Ureter (tissue), 1 donor: ENCODE results near the gene LUC7L3. TPM values are rescaled to one million over a fixed set of nuclear protein-coding genes. Genes with fewer than 3 reads are reported as not detected.

Experiments
- DNase-seq: peaks from one replicate; pipeline ENCODE4 v3.0.0-alpha.2; 2020; ENCODE audit warnings: low spot score
- total RNA-seq: library from RNA; stranded (reverse); gene quantifications from one replicate; pipeline ENCODE4 v1.2.4, GENCODE V29; 2023
- donor health status: DM: yes; HTN: yes; CAD: no.

Gene LUC7L3
- total RNA-seq, 1 donor from 2014 or later: 113 TPM

DNA sequence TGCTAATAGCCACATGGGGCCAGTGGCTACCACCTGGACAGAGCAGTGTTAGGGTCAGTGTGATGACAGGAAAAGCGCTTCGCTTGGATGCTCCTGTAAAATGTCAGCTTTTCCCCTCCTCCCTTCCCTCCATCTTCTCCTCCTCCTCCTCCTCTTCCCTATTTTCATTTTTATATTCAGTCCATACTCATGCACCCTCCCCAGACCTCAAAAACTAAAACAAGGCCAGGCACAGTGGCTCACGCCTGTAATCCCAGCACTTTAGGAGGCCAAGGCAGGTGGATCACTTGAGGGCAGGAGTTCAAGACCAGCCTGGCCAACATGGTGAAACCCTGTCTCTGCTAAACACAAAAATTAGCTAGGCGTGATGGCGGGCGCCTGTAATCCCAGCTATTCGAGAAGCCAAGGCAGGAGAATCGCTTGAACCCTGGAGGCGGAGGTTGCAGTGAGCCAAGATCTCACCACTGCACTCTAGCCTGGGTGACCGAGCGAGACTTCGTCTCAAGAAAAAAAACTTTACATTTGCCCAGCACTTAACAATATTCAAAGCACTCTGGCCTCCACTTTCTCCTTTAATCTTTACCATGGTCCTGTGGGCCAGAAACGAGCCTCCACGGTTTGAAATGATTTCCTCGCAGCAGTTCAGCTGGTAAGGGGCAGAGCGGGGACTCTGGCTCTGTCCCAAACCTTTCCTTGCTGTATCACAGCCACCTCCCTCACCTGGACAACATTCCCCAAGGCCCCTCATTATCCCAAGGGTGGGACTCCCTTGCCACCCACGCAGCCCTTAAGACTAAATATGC, 33.5 kb upstream of the LUC7L3 start:
- no peak for DNase-seq

DNA sequence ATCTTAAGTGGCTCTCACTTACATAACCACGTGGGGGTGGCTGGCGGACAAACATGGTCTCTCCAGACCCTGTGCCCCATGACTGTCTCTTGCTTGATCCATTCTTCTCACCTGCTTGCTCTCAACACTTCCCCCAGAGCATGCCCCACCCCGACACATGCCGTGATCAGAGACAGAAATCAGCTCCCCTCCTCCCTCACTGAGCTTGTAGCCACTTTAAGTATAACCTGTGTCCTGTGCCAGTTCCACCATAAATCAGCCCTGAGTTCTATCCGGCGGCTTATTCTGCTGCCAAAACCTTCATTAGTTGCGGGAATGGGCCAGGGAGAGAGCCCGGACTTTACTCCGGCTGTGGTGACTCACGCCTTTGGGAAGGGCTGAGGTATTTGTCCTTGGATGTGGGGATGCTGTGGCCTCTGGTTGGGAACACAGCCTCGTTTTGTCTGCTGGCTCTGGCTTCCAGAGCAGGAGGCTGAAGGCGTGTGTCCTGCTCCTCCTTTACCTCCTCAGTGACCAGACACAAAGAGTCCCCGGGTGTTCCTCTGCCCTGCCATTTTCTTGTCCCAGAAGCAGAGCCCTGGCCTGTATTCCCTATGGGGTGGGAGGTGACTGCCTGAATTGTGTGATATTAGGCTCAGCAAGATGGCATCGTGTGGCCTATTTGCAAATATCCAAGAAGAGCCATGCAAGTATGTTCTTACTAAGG, 32.8 kb upstream of the LUC7L3 start:
- peak; percentile 78 for DNase-seq

DNA sequence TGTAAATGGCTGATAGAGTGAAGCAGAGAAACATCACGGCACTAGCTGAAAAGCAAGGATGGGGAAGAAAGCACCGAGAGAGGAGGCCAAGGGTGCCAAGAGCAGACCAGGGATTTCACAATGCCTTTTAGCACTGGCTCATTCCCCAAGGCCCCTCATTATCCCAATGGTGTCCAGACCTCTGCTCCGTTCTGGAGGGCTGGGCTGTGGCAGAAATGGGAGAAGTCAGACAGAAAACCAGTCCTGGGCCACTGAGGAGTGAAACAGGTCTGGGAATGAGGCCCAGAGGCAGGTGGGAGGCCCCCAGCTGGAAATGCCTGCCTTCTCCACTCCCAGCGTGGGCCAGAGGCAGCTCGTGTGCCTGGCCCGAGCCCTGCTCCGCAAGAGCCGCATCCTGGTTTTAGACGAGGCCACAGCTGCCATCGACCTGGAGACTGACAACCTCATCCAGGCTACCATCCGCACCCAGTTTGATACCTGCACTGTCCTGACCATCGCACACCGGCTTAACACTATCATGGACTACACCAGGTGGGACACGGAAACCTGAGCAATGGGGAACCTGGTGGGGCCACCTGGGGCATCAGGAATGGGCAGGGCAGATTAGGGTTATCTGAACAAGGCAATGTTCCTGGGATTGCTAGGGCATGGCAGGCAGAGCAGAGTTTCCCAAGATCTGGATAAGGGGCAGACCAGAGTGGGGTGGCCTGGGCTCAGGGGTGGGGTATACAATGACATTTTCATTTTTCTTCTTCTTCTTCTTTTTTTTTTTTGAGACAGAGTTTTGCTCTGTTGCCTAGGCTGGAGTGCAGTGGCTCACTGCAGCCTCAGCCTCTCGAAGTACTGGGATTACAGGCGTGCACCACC, 32.0 kb upstream of the LUC7L3 start:
- DNase-seq: no peak

DNA sequence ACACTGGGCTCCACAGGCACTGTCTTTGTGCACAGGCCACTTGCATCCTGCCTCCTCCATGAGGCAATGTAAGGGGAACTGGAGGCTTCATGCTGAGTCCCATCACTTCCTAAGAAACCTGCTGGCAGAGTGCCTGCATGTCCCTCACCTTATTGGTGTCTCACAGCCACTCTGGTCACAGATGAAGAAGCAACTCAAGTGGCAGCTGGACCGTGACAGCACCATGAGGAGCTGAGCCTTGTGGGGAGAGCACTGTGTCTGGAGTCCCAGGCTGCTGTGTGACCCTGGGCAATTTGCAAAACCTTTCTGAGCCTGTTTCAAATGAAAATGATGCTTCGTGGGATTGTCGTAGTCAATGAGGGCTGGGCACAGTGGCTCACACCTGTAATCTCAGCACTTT, 31.2 kb upstream of the LUC7L3 start:
- DNase-seq: no peak

DNA sequence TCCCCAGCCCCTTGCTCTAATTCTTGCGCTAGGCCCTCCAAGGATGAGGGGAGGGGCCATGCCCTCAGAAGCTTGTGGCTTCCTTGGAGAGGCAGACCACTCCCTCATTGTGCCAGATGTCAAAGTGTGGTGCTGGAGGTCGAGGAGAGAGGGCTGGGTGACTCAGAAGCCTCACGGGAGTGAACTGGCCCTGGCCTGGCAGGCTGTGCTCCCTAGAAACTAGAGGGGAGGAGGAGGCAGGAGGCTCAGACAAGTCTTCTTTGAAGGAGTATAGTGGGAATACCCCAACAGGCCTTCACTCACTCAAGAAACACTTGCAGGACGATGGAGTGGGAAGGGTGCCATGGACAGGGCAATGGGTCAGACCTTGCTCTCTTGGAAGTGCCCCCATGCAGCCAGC, 30.2 kb upstream of the LUC7L3 start:
- no peak for DNase-seq

DNA sequence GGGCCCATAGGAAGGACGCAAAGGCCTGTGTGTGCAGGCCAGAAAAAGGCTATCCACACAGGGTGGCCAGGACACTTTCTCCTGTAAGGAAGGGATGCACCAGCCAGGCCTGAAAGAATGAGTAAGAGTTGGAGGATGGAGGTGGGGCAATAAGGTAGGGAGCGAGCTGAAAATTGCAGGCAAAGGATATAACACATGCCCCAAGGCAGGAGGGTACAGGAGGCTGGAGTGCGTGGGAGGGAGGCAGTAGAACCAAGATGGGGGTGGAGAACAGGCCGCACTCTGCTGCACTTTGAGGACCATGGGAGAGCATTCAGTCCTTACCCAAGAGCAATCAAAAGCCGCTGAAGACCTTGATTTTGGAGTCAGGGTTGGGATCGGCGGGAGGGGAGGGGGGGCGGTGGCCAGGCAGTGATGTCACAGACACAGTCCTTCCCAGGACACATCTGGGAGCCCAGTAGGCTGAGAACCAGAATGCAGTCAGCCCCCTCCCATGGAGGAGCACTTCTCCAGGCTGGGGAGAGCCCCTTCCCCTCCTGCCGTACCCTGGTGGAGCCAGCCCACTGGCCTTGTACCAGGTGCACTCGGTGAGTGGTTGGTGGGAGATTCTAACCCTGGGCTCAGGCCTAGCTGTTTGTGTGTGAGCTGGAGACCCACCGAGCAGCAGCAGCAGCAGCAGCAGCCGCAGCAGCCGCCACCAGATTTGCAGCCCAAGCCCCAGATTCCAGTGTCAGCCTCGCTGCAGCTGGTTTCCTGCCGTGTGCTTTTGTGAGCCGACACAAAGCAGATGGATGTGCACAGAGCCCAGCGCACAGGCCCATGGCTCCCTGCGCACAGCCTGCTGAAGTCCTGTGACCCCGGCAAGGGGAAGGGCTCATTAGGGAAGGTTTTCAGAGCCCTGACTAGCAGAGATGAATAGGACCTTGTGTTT, 29.2 kb upstream of the LUC7L3 start:
- DNase-seq: no peak

DNA sequence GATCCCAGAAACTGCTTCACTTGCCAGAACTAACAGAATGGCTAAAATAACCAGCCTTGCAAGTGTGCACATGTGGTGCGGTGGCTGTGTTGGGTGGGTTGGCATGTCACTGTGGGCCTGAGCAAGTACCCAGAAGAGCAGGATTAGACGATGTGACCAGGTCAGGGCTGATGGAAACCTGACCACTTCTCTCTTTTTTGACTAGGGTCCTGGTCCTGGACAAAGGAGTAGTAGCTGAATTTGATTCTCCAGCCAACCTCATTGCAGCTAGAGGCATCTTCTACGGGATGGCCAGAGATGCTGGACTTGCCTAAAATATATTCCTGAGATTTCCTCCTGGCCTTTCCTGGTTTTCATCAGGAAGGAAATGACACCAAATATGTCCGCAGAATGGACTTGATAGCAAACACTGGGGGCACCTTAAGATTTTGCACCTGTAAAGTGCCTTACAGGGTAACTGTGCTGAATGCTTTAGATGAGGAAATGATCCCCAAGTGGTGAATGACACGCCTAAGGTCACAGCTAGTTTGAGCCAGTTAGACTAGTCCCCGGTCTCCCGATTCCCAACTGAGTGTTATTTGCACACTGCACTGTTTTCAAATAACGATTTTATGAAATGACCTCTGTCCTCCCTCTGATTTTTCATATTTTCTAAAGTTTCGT, 28.4 kb upstream of the LUC7L3 start:
- DNase-seq: no peak

DNA sequence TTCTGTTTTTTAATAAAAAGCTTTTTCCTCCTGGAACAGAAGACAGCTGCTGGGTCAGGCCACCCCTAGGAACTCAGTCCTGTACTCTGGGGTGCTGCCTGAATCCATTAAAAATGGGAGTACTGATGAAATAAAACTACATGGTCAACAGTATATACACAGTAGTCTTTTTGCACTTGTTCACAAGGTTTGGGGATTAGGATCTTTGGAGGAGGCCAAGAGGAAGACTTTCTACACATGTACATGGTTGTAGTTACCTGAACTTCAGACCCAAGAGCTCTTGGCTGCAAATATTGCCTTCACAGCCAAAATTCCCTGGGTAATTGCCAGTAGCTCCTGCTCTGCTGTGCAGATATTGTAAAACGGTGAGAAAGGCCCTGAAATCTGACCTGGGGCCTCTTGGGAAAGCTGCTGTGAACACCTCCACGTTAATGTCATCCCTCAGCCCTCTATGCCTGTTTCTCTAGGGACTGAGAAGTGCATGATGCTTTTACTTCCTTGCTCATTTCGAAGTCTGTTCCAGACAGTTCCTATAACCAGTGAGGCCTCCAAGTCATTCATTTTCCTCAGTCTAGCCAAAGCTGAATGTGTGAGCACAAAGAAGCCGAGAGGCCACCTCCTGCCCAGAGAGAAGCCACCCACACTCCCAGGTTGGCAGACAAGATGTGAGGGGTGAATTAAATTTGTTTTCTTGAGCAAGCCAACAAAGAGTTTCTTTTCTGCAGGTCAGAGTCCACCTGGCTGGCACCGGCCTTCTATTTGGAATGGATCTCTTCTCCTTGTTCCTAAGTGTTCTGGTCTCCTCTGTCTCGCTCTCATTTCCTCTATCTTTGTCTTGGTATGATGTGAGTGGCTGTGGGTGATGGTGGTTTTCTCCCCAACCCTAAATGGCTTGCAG, 27.6 kb upstream of the LUC7L3 start:
- DNase-seq: no peak

DNA sequence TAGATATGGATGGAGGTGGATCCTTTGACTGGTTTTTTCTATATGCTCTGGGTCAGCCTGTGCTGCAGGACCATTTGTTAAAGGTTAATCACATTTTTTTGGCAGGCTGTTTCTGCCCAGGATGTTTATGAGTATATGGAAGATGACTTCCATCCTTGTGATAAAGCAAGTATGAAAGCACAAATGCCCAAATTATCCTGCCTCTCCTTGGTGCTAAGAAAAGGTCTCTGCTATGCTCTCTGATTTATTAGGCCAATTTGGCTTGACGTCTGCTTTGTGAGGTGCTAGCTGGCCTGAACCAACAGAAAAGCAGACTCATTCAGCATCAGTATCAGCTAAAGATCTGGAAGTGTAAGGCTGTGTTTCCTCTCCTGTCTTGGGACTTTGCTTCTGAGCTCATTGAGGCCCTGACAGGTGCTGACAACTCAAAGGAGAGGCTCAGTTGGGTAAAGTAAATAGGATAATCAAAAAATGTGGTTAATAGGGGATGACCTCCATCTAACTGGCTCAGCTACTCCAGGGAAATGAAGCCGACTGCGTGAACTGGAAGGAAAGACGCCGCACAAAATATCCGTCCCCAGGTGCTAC, 26.9 kb upstream of the LUC7L3 start:
- no peak for DNase-seq

DNA sequence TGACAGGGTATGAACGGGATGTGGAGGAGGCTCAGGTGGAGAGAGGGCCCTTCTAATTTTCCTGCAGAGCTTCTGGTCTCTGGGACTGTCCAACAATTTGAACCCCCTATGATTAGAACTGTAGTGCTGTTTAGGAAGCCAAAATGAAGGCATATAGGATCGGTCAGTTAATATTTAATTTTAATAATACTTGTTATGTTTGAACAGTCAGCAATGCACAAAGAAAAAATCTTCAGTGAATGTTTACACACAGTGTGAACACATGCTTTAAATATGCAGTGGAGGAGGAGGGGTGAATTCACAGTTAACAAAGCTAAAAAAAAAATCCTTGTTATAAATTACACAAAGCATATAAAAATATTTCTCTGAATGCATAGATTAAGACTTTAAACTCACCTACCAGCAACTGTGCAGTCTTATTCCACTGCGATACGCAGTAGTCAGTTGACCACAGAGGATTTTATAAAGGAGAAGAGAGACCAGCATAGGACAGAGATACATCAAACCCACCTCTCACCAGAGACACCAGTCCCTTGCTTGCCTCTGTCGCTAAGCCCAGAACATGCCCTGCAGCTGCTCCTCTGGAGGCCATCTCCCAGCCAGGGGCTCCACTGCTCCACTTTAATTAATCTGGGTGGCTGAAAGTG, 26.2 kb upstream of the LUC7L3 start:
- DNase-seq: no peak

DNA sequence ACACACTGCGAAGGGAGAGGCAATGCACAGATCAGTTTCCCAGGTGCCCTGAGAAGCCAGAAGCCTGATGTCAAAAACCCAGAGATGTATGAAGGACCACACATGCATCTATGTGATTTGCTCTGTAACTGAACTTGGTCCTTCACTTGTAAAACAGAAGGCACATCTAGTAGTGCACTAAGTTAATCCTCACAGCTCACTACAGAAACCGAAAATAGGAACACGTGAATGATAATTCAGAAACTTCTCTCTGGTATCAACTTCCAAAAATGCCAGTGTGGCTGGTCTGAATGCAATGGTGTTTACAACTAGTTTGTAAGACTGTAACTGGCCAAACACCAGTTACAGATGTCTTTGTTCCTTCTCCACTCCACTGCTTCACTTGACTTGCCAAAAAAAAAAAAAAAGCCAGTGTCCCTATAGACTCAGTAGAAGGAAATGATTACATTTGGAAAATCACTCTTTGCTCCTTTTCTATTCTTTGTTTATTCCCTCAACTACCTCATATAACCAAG, 23.0 kb upstream of the LUC7L3 start:
- DNase-seq: no peak

DNA sequence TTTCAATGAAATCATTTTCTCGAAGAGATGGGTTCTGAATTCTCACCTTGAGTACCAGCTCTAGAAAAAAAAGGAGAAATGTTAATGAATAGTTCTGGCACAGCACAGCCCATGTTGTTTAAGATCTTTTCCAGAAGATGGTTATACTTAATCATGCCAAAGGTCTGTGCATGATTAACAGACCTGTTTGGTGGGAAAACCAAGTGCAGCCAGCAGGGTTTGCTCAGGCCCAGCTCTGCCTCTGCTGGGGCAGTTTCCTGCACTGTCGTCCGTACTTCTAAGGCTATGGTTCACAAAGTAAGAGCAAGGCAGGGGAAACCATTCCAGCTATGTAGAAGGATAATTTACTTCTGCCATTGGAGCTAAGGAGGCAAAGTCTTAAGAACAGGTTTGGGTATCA, 22.3 kb upstream of the LUC7L3 start:
- DNase-seq: no peak

DNA sequence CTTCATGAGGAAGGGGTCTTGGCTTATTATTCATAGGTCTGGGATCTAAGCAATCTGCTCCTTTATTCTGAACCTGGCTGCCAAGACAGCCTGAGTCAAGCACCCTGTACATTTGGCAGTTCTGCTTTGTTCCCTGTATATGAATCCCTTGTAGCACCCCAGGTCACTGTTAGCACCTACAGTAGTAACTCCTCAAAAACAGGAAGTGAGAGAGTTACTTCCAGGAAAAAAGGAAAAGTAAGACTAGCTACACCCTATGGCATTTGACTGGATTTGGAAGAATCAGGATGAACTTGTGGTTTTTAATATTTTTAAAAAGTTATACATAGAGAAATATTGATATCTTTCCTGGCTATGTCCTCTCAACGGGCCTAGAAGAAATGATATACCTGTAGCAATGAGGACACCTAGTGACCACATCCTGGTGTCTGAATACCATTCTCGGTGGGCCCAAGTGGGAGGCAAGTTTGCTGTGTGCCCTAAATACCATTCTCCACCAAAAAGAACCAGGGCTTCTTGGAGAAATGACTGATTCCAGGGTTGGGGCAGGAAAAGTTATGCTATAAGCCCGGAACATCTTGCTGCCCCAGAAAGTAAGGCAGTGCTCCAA, 21.6 kb upstream of the LUC7L3 start:
- DNase-seq: no peak

DNA sequence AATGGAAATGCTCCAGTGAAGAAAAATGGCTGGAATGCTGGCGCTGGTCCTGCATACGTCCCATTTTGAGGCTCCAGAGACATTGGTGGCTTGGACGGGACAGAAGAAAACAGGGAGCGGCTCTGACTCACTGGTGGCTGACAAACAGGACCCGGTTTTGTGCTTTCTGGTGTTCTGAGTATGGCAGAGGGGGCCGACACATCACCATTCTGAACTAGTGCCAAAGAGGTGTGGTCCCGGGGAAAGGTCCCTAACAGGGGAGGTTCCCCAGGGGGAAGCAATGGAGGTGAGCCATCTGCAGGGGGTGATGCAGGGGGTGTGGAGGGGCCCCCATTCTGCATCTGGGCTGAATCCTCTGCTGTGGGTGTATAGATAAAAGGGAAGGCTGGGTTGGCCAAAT, 20.0 kb upstream of the LUC7L3 start:
- DNase-seq: peak; percentile 67

DNA sequence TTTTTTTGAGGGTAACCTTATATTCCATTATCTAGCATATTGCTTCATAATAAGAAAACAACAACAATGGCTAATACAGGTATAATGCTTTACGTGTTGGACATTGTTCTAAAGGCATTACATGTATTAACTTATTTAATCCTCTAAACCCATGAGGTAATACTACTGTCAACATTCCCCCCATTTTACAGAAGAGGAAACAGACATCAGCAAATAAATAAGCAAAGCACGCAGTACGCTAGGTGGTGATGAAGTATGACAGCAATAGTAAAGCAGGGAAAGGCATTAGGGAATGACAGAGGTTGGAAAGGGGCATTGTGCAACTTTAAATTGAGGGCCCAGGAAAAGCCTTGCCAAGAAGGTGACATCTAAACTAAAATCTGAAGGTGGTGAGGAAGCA, 16.2 kb upstream of the LUC7L3 start:
- no peak for DNase-seq

DNA sequence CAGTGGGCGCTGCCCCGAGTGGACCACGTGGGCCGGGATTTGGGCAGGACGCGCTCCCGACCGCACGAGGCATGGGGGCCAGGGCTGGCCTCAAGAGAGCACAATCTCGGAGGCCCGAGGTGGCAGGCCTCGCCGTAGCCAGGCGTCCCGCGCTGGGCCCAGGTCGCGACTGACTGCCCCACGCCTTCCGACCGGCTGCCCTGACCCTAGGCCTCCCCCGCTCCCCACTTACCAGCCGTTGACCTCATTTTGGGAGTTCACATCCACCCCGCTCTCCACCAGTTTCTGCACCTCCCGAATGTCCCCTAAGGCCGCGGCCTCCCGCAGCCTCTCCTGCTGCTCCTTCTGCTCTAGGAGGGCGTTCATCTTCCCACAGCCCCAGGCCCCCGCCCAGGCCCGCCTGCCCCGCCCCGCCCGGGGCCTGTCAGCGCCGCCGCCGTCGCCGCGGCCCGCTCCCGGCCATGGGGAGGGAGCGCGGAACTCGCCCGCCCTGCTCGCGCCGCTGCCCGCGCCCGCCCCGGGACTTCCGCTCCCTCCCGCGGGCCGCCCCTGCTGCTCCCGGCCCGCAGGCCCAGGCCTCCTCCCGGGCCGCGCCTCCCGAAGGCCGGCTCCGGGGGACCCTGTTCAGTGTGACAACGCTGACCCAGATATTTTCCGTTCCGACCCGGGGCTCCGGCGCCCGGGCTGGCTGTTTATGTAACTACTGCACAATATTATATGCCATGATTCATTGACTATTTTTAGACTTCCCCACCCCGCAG, 11.9 kb upstream of the LUC7L3 start, which contains the start of gene ANKRD40:
TSS of gene ANKRD40 (minus strand) at position 626 of the 761 bp plus-strand sequence. CDS start at position 366, 260 bp downstream.
- DNase-seq: peak; percentile 94
